Astrocyte of the cerebellum (primary cell): Measurements from ENCODE around the gene RIN2.
A peak's percentile ranks its signal among the peaks of the same experiment; 100 is the strongest.
"Not testable (repeated sequence)": the region's sequence is repeated elsewhere in the genome, so short reads cannot be mapped to it uniquely, and the experiment has no call there.

ENCODE experiments used
- DNase-seq: peaks from one replicate; pipeline ENCODE4 v3.0.0-alpha.2; 2011; ENCODE audit warnings: low read depth
- H3K4me3 ChIP-seq: 2 replicates; pipeline ENCODE4 v1.5.1; 2011; ENCODE audit warnings: mild to moderate bottlenecking, low read depth, low read length, moderate library complexity
- in situ Hi-C: cut with HindIII; loops from 2 replicates; pipeline ENCODE4 v1.10.0; 2017; ENCODE audit warnings: low sequenced_read_pairs
- TF ChIP-seq, protein P1 (sequence below): IDR thresholded peaks from 2 replicates; pipeline ENCODE4 v1.5.1; 2012; ENCODE audit warnings: low read length, low read depth, moderate library complexity, mild to moderate bottlenecking; ENCODE audit errors: missing control alignments

The RIN2 gene

DNA sequence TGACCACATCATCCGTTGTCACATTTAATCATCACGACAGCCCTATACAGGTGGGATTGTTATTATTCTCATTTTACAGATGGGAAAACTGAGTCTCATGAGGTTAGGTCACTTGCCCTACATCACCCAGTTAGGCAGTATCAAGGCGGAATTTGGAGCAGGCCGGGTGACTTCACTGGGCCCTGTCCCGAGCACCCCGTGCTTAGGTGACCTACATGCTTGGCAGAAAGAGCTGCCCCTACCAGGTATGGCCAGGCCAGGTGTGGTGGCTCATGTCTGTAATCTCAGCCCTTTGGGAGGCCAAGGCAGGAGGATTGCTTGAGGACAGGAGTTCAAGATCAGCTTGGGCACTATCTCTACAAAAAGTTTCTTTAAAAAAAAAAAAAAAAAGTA, 44.0 kb downstream of the RIN2 start:
- TF ChIP-seq, protein P1, sequence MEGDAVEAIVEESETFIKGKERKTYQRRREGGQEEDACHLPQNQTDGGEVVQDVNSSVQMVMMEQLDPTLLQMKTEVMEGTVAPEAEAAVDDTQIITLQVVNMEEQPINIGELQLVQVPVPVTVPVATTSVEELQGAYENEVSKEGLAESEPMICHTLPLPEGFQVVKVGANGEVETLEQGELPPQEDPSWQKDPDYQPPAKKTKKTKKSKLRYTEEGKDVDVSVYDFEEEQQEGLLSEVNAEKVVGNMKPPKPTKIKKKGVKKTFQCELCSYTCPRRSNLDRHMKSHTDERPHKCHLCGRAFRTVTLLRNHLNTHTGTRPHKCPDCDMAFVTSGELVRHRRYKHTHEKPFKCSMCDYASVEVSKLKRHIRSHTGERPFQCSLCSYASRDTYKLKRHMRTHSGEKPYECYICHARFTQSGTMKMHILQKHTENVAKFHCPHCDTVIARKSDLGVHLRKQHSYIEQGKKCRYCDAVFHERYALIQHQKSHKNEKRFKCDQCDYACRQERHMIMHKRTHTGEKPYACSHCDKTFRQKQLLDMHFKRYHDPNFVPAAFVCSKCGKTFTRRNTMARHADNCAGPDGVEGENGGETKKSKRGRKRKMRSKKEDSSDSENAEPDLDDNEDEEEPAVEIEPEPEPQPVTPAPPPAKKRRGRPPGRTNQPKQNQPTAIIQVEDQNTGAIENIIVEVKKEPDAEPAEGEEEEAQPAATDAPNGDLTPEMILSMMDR: no peak
- DNase-seq: no peak
- in situ Hi-C loops: no loop called here
- no peak overlapping the region for H3K4me3 ChIP-seq

GRCh38 chr20:19802492-19803158, 44.6 kb downstream of the RIN2 start:
- H3K4me3 ChIP-seq: no peak overlapping the region
- in situ Hi-C loops: no loop called here
- TF ChIP-seq, protein P1: peak; percentile 22
- DNase-seq: no peak

DNA sequence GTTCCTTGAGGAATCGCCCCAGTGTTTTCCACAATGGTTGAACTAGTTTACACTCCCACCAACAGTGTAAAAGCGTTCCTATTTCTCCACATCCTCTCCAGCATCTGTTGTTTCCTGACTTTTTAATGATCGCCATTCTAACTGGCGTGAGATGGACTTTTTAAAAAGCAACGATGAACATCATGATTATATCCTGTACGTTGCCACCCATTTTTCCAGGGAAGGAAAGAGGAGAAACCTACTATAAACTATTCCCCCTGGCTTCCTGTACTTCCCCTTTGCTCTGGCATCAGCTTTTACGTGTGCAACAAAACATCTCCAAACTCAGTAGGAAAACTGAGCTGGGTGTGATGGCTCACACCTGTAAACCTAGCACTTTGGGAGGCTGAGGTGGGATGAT, 48.2 kb downstream of the RIN2 start:
- in situ Hi-C loops, DNase-seq, H3K4me3 ChIP-seq: not testable (repeated sequence)

GRCh38 chr20:19806806-19807190, 48.7 kb downstream of the RIN2 start:
- H3K4me3 ChIP-seq: no peak overlapping the region
- DNase-seq: no peak
- TF ChIP-seq, protein P1: no peak
- in situ Hi-C loops: no loop called here

DNA sequence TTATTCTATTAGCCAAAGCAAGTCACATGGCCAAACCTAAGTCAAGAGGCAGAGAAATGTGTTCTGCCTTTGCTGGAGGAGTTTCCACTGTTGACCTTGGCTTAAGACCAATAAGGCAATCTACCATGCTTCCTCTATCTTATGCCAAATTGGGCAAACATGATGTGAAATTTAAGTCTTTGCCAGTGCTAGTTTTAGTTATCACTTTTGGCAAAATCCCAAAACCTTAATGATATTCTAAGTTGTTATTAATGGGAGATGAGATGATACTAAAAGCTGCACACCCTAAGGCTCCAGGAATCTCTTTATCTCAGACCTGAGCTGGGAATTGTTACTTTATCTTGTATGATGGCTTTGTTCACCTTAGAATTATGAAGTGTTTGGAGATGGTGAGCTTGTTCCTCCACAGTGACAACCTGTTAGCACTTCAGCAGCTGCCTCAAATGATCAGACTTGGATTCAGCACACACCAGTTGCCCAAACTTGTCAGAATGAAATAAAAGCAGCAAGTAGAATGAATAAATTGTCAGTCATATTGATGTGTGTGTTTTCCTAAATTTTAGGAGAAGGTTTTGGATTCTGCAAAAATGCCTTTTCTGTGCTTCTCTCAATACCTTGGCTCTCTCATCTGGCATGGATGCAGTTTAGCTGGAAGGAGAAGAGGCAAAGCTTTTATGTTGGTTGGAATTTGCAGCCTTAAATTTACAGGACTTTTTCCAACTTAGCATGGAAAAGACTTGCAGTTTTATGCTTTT, 49.3 kb downstream of the RIN2 start:
- TF ChIP-seq, protein P1: no peak
- in situ Hi-C loops: no loop called here
- no peak for DNase-seq
- H3K4me3 ChIP-seq: no peak overlapping the region
